GM21423 (cell line): ENCODE measurements around the gene UFSP2.
A peak's percentile ranks its signal among the peaks of the same experiment; 100 is the strongest.

Experiments
- ATAC-seq: cut with Tn5 transposase; IDR thresholded peaks from one replicate; pipeline ENCODE4 v1.9.1; 2021; ENCODE audit warnings: mild to moderate bottlenecking, moderate library complexity; ENCODE audit not compliant: unreplicated experiment

The UFSP2 gene

GRCh38 chr4:185425647-185426352 lies at the start of gene UFSP2:
Gene UFSP2, minus strand, starts transcription at chr4:185425964. Its CDS starts 96 bp downstream, at chr4:185425868.
- ATAC-seq = peak; percentile 94

- ATAC-seq = no peak
These were observed 47.5 kb upstream of the UFSP2 start for GRCh38 chr4:185473247-185473646.

- ATAC-seq = no peak
These were observed 46.4 kb upstream of the UFSP2 start for GRCh38 chr4:185472103-185472542.

- ATAC-seq = peak; percentile 92
These were observed 45.7 kb upstream of the UFSP2 start, which contains the start of gene CCDC110 for GRCh38 chr4:185471235-185472102. Gene CCDC110, minus strand, starts transcription at chr4:185471733. Its CDS starts 50 bp downstream, at chr4:185471683.

- peak; percentile 1 for ATAC-seq
These were observed 44.9 kb upstream of the UFSP2 start for GRCh38 chr4:185470501-185471195.

GRCh38 chr4:185469580-185470154 lies 43.9 kb upstream of the UFSP2 start:
- ATAC-seq = no peak

- ATAC-seq = no peak
These were observed 43.2 kb upstream of the UFSP2 start for GRCh38 chr4:185468999-185469398.

- no peak for ATAC-seq
These were observed 42.2 kb upstream of the UFSP2 start for GRCh38 chr4:185467991-185468390.

- ATAC-seq = no peak
These were observed 41.3 kb upstream of the UFSP2 start for GRCh38 chr4:185467101-185467500.

GRCh38 chr4:185465707-185466106 lies 39.9 kb upstream of the UFSP2 start:
- no peak for ATAC-seq

- ATAC-seq = no peak
These were observed 39.1 kb upstream of the UFSP2 start for GRCh38 chr4:185464887-185465286.

GRCh38 chr4:185464183-185464582 lies 38.4 kb upstream of the UFSP2 start:
- no peak for ATAC-seq

GRCh38 chr4:185463541-185463940 lies 37.8 kb upstream of the UFSP2 start:
- ATAC-seq = no peak

- ATAC-seq = no peak
These were observed 35.8 kb upstream of the UFSP2 start for GRCh38 chr4:185461565-185461964.

- ATAC-seq = no peak
These were observed 31.4 kb upstream of the UFSP2 start for GRCh38 chr4:185457136-185457535.

- ATAC-seq = no peak
These were observed 30.4 kb upstream of the UFSP2 start for GRCh38 chr4:185456131-185456530.

- ATAC-seq = no peak
These were observed 19.4 kb upstream of the UFSP2 start for GRCh38 chr4:185445209-185445608.

- ATAC-seq = no peak
These were observed 15.7 kb upstream of the UFSP2 start for GRCh38 chr4:185441479-185441878.

- no peak for ATAC-seq
These were observed 12.0 kb upstream of the UFSP2 start for GRCh38 chr4:185437809-185438208.

GRCh38 chr4:185435466-185435865 lies 9.7 kb upstream of the UFSP2 start:
- ATAC-seq = no peak

- ATAC-seq = no peak
These were observed 3.9 kb upstream of the UFSP2 start for GRCh38 chr4:185429660-185430059.
